Measurements from ENCODE around the gene TIMM44.

- TF ChIP-seq CTCF (IDR thresholded peaks at IDR 0.05) (peak in 1 of 3 experiments; percentile 45), POLR2A (IDR thresholded peaks at IDR 0.05) (no peak)
Measured at GRCh38 chr19:7917267-7918061, 26.0 kb downstream of the TIMM44 start.

Measured in testis (tissue), 2 donors.